Measurements from ENCODE around the gene FGGY.

Gene FGGY

GRCh38 chr1:59670662-59671061, 373.8 kb downstream of the FGGY start:
- DNase-seq, result no peak

GRCh38 chr1:59671066-59671952, 374.4 kb downstream of the FGGY start:
- no peak for DNase-seq

- DNase-seq, result no peak
Measured at GRCh38 chr1:59671953-59672305, 375.0 kb downstream of the FGGY start.

GRCh38 chr1:59672851-59673572, 376.1 kb downstream of the FGGY start:
- DNase-seq, result peak; percentile 15

GRCh38 chr1:59673573-59674450, 376.9 kb downstream of the FGGY start:
- no peak for DNase-seq

- no peak for DNase-seq
Measured at GRCh38 chr1:59674595-59674994, 377.7 kb downstream of the FGGY start.

GRCh38 chr1:59675936-59676335, 379.0 kb downstream of the FGGY start:
- DNase-seq, result no peak

GRCh38 chr1:59678040-59678439, 381.1 kb downstream of the FGGY start:
- DNase-seq, result no peak

GRCh38 chr1:59678493-59679228, 381.8 kb downstream of the FGGY start:
- no peak for DNase-seq

- DNase-seq, result no peak
Measured at GRCh38 chr1:59680044-59680443, 383.1 kb downstream of the FGGY start.

- no peak for DNase-seq
Measured at GRCh38 chr1:59682396-59683080, 385.6 kb downstream of the FGGY start.

GRCh38 chr1:59683197-59683596, 386.3 kb downstream of the FGGY start:
- no peak for DNase-seq

GRCh38 chr1:59684698-59685097, 387.8 kb downstream of the FGGY start:
- DNase-seq, result no peak

GRCh38 chr1:59685101-59685500, 388.2 kb downstream of the FGGY start:
- no peak for DNase-seq

GRCh38 chr1:59685666-59686065, 388.8 kb downstream of the FGGY start:
- DNase-seq, result no peak

- DNase-seq, result no peak
Measured at GRCh38 chr1:59686170-59686569, 389.3 kb downstream of the FGGY start.

GRCh38 chr1:59686574-59686973, 389.7 kb downstream of the FGGY start:
- no peak for DNase-seq

GRCh38 chr1:59687081-59687480, 390.2 kb downstream of the FGGY start:
- no peak for DNase-seq

GRCh38 chr1:59688976-59689375, 392.1 kb downstream of the FGGY start:
- DNase-seq, result no peak

GRCh38 chr1:59689730-59690129, 392.8 kb downstream of the FGGY start:
- DNase-seq, result no peak

- no peak for DNase-seq
Measured at GRCh38 chr1:59690171-59690930, 393.5 kb downstream of the FGGY start.
